HG03103 (cell line): ENCODE data around the gene SERPINB6.
A peak's percentile ranks its signal among the peaks of the same experiment; 100 is the strongest.

Experiments
- ATAC-seq: cut with Tn5 transposase; IDR thresholded peaks from one replicate; pipeline ENCODE4 v1.9.1; 2021; ENCODE audit warnings: low read depth; ENCODE audit not compliant: unreplicated experiment

The SERPINB6 gene

GRCh38 chr6:2999618-3000557, 28.5 kb upstream of the SERPINB6 start, which contains the start of gene NQO2:
NQO2 (plus strand) TSS chr6:2999894; CDS start chr6:3006553, 6,659 bp downstream.
- ATAC-seq, result peak; percentile 62

GRCh38 chr6:2998998-2999617, 27.7 kb upstream of the SERPINB6 start:
- ATAC-seq, result no peak

GRCh38 chr6:2998249-2998997, 27.1 kb upstream of the SERPINB6 start:
- ATAC-seq, result peak; percentile 34

- no peak for ATAC-seq
Measured at GRCh38 chr6:2993755-2994317, 22.5 kb upstream of the SERPINB6 start.

GRCh38 chr6:2992330-2992979, 21.1 kb upstream of the SERPINB6 start:
- no peak for ATAC-seq

GRCh38 chr6:2990932-2991506, 19.7 kb upstream of the SERPINB6 start:
- ATAC-seq, result no peak

GRCh38 chr6:2990248-2990931, 19.0 kb upstream of the SERPINB6 start:
- ATAC-seq, result no peak

GRCh38 chr6:2989332-2990247, 18.2 kb upstream of the SERPINB6 start:
- ATAC-seq, result peak; percentile 54

- peak; percentile 67 for ATAC-seq
Measured at GRCh38 chr6:2988426-2989331, 17.3 kb upstream of the SERPINB6 start.

GRCh38 chr6:2988094-2988425, 16.7 kb upstream of the SERPINB6 start:
- ATAC-seq, result no peak

GRCh38 chr6:2986722-2987221, 15.4 kb upstream of the SERPINB6 start:
- ATAC-seq, result no peak

GRCh38 chr6:2984738-2985406, 13.5 kb upstream of the SERPINB6 start:
- ATAC-seq, result no peak

GRCh38 chr6:2982426-2983117, 11.2 kb upstream of the SERPINB6 start:
- no peak for ATAC-seq

- ATAC-seq, result no peak
Measured at GRCh38 chr6:2980465-2980855, 9.1 kb upstream of the SERPINB6 start.

- ATAC-seq, result no peak
Measured at GRCh38 chr6:2979819-2980464, 8.6 kb upstream of the SERPINB6 start.

GRCh38 chr6:2978923-2979322, 7.6 kb upstream of the SERPINB6 start:
- no peak for ATAC-seq
